Right atrium auricular region (tissue), 2 donors: Measurements from ENCODE around the gene TMEM107. TPM values are rescaled to one million over a fixed set of nuclear protein-coding genes. Genes with fewer than 3 reads are reported as not detected.
A peak's percentile ranks its signal among the peaks of the same experiment; 100 is the strongest.

Experiments
- DNase-seq: peaks from one replicate; pipeline ENCODE4 v3.0.0-alpha.2; 2019; ENCODE audit warnings: low spot score
- H3K27ac ChIP-seq, 2 donors: fragments of 200-600 bp; sonication (generic); 1 replicate in 1 of 2; 2 replicates in 1 of 2; pipeline ENCODE4 v1.5.1; 2016 to 2019
- H3K27me3 ChIP-seq, 2 donors: fragments of 200-600 bp; sonication (generic); one replicate each; pipeline versions ENCODE4 v1.5.1 to v1.6.0; 2017 to 2019
- H3K36me3 ChIP-seq: fragments of 200-600 bp; sonication (generic); one replicate; pipeline ENCODE4 v1.5.1; 2016
- H3K4me1 ChIP-seq, 2 donors: fragments of 200-600 bp; sonication (generic); one replicate each; pipeline versions ENCODE4 v1.5.1 to v1.6.0; 2017 to 2019
- H3K4me3 ChIP-seq, 2 donors: fragments of 200-600 bp; sonication (generic); 1 replicate in 1 of 2; 2 replicates in 1 of 2; pipeline ENCODE4 v1.5.1; 2017 to 2019; ENCODE audit warnings: mild to moderate bottlenecking in 1 of 2, moderate library complexity in 1 of 2
- H3K9me3 ChIP-seq, 2 donors: fragments of 200-600 bp; sonication (generic); one replicate each; pipeline ENCODE4 v1.5.1; 2019
- CTCF ChIP-seq, 2 donors: fragments of 200-600 bp; sonication (generic); IDR thresholded peaks; one replicate each; pipeline ENCODE4 v1.5.1; 2019; ENCODE audit warnings: antibody characterized with exemption in 2 of 2
- total RNA-seq, 2 donors: library from RNA; depleted of rRNA; stranded (reverse); fragments of >200 nt; gene quantifications; one replicate each; pipeline ENCODE4 v1.1.0, GENCODE V29; 2016

Gene TMEM107
- total RNA-seq, 2 donors from 2014 or later, result 7.3 to 11.0 TPM

- no peak for TF ChIP-seq CTCF (IDR thresholded peaks at IDR 0.05)
- no peak for DNase-seq
- H3K36me3 ChIP-seq, result no peaks in the 10 kb centered on the region
- no peaks in the 10 kb centered on the region for H3K9me3 ChIP-seq
- no peak overlapping the region for H3K27ac ChIP-seq
- H3K4me1 ChIP-seq, result peaks cover 0 to 13% of the 10 kb centered on the region in 2 donors
- no peak overlapping the region for H3K4me3 ChIP-seq
- H3K27me3 ChIP-seq, result no peaks in the 10 kb centered on the region
Measured at GRCh38 chr17:8133941-8134340, 42.2 kb downstream of the TMEM107 start.

- no peak overlapping the region for H3K4me3 ChIP-seq
- no peaks in the 10 kb centered on the region for H3K9me3 ChIP-seq
- no peak for TF ChIP-seq CTCF (IDR thresholded peaks at IDR 0.05)
- DNase-seq, result no peak
- no peaks in the 10 kb centered on the region for H3K27me3 ChIP-seq
- peaks cover 0 to 10% of the 10 kb centered on the region in 2 donors for H3K4me1 ChIP-seq
- H3K36me3 ChIP-seq, result no peaks in the 10 kb centered on the region
- no peak overlapping the region for H3K27ac ChIP-seq
Measured at GRCh38 chr17:8133399-8133798, 42.8 kb downstream of the TMEM107 start.

GRCh38 chr17:8131844-8132441, 44.2 kb downstream of the TMEM107 start:
- no peak for DNase-seq
- H3K4me1 ChIP-seq, result peaks cover 0 to 4% of the 10 kb centered on the region in 2 donors
- no peak overlapping the region for H3K27ac ChIP-seq
- H3K4me3 ChIP-seq, result no peak overlapping the region
- no peak for TF ChIP-seq CTCF (IDR thresholded peaks at IDR 0.05)
- H3K27me3 ChIP-seq, result no peaks in the 10 kb centered on the region
- H3K36me3 ChIP-seq, result no peaks in the 10 kb centered on the region
- no peaks in the 10 kb centered on the region for H3K9me3 ChIP-seq

- Histone ChIP-seq H3K4me3 (no peak overlapping the region), H3K27me3 (no peaks in the 10 kb centered on the region), H3K36me3 (no peaks in the 10 kb centered on the region), H3K27ac (no peak overlapping the region), H3K4me1 (peaks cover 0 to 38% of the 10 kb centered on the region in 2 donors), H3K9me3 (no peaks in the 10 kb centered on the region)
- no peak for TF ChIP-seq CTCF (IDR thresholded peaks at IDR 0.05)
- no peak for DNase-seq
Measured at GRCh38 chr17:8128125-8128784, 47.9 kb downstream of the TMEM107 start.

- H3K36me3 ChIP-seq, result no peaks in the 10 kb centered on the region
- H3K27ac ChIP-seq, result peak overlapping the region; percentile 76 to 83
- peak in 1 of 2 donors; percentile 15 for TF ChIP-seq CTCF (IDR thresholded peaks at IDR 0.05)
- peak overlapping the region; percentile 65 to 66 for H3K4me3 ChIP-seq
- no peaks in the 10 kb centered on the region for H3K27me3 ChIP-seq
- no peak for DNase-seq
- H3K9me3 ChIP-seq, result no peaks in the 10 kb centered on the region
- peaks cover 0 to 55% of the 10 kb centered on the region in 2 donors for H3K4me1 ChIP-seq
Measured at GRCh38 chr17:8126491-8127066, 49.6 kb downstream of the TMEM107 start.
